Cardiac fibroblast (primary cell): ENCODE results near the gene THSD4.

Experiments used
- DNase-seq, 2 donors: peaks; one replicate each; pipeline versions ENCODE4 v3.0.0 to v3.0.0-alpha.2; 2010; ENCODE audit warnings: low read depth in 2 of 2
- H3K4me3 ChIP-seq, 2 donors: replicated peaks in 1 of 2; 1 replicate in 1 of 2; 2 replicates in 1 of 2; pipeline ENCODE4 v1.5.1; 2011; ENCODE audit warnings: low read depth in 2 of 2, low read length in 2 of 2, mild to moderate bottlenecking in 2 of 2, moderate library complexity in 1 of 2
- TF ChIP-seq, protein P1 (sequence below): IDR thresholded peaks from one replicate; pipeline ENCODE4 v1.5.1; 2011; ENCODE audit warnings: low read depth, mild to moderate bottlenecking, low read length, inconsistent platforms

THSD4 gene

DNA sequence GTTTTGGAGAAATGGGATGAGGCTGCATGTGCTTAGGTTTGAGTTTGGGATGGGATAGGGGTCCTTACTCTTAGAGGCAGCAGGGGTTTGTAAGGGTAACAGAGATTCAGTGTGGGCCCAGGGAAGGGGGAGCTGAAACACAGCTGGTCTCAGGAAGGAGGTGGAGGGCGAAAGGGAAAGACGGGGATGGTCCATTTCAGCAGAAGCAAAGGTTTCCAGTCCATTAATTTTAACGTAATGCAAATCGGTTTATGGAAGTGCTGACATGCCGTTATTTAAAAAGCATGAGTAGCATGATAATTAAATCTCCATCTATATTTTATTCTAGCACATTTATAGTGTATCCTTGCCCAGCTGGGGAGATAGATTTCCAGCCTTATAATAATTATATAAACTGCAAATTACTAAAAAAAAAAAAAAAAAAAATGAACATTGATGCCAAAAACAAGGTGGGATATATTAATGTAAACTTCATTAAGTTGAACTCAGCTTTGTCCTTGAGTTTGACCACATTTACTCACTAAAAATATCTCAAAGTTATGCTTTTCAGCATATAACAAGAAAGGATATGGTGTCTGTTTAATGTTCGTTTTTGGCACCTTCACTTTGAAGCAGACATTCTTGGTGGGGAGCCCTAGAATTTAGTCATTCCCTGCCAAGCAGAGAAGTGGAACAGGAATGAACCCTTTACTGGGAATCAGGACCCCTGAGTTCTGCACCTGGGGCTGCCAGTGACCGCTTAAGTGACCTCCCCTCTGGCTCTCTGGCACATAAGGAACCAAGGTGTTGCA, 234.7 kb downstream of the THSD4 start:
- no peak for DNase-seq
- TF ChIP-seq, protein P1, sequence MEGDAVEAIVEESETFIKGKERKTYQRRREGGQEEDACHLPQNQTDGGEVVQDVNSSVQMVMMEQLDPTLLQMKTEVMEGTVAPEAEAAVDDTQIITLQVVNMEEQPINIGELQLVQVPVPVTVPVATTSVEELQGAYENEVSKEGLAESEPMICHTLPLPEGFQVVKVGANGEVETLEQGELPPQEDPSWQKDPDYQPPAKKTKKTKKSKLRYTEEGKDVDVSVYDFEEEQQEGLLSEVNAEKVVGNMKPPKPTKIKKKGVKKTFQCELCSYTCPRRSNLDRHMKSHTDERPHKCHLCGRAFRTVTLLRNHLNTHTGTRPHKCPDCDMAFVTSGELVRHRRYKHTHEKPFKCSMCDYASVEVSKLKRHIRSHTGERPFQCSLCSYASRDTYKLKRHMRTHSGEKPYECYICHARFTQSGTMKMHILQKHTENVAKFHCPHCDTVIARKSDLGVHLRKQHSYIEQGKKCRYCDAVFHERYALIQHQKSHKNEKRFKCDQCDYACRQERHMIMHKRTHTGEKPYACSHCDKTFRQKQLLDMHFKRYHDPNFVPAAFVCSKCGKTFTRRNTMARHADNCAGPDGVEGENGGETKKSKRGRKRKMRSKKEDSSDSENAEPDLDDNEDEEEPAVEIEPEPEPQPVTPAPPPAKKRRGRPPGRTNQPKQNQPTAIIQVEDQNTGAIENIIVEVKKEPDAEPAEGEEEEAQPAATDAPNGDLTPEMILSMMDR: no peak
- no peak overlapping the region for H3K4me3 ChIP-seq

DNA sequence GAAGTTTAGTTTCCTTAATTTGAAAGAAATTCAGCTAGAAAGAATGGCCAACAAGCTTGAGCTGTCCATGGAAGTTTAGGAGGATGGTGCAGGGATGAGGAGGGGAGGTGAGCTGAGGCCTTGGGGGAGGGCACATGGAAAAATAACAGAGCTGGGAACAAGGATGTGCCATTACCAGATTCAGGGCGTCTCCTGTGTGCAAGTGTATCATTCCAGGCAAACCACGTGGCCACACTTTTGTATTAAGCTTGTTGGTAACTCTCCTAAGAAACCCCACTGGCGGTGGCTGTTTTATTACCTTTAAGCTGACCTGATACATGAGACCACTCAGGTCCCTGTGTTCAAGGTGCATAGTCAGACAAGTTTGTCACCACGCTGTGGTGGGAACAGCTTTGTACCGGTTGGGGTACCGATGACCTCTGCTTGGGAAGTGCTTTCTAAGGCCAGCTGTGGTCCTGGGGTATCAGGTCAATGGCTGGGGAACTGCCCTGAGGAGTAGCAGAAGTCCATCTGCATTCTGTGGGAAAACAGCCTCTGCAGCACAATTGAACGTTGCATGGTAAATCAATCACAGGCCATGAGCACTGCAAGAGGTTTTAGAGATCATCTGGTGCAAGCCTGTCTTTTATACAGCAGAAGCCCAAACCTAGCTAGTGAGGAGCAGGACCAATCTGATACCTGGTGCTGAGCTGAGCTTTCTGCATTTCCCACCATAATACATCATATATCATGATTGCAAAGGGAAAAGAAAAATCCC, 235.5 kb downstream of the THSD4 start:
- TF ChIP-seq, protein P1: no peak
- no peak for DNase-seq
- no peak overlapping the region for H3K4me3 ChIP-seq

GRCh38 chr15:71352125-71352524, 236.9 kb downstream of the THSD4 start:
- H3K4me3 ChIP-seq: no peak overlapping the region
- no peak for DNase-seq
- TF ChIP-seq, protein P1: no peak

- no peak overlapping the region for H3K4me3 ChIP-seq
- DNase-seq: no peak
- TF ChIP-seq, protein P1: no peak
These were observed 237.5 kb downstream of the THSD4 start for GRCh38 chr15:71352765-71353164.

DNA sequence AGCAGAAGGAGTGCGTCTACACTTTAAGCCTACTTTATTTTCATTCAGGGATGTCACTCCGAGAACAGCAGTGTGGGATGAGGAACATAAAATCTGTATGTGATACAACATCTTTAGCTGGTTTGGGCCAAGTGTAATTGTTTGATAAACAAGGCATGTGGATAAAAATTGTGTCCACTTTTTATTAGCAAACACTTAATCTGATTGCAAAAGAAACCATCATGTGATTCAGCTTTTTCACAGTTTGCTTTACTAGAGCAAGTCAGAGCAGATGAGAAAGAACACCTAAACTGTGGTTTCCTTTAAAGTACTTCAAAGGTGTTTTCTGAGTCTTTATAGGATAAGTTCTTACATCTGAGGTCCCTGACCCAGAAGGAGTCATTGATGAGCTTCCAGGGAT, 237.9 kb downstream of the THSD4 start:
- no peak for DNase-seq
- TF ChIP-seq, protein P1: no peak

DNA sequence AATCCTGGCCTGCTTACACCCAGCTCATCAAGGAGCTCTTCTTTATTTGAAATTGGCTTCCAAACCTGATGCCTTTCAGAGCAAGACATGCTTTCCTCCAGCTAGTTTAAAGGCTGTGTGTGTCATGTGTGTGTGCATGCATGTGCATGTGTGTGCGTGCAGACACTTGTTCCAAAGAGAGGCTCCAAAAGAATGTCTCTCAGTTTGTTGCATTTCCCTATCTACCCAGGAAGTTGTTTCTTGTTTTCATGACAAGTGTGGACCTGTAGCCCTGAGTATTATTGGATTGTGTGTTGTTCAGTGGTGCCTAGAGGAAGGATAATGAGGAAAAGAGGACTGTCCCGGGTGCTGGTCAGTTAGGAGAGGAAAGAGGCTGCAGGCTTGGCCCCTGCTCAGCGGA, 240.0 kb downstream of the THSD4 start:
- no peak for DNase-seq
- H3K4me3 ChIP-seq: no peak overlapping the region
- TF ChIP-seq, protein P1: no peak

More for the DNA sequence above, 237.9 kb downstream of the THSD4 start:
- no peak overlapping the region for H3K4me3 ChIP-seq
